HG03103 (cell line): Measurements from ENCODE around the gene IGF2R.

Experiments used
- ATAC-seq: cut with Tn5 transposase; IDR thresholded peaks from one replicate; pipeline ENCODE4 v1.9.1; 2021; ENCODE audit warnings: low read depth; ENCODE audit not compliant: unreplicated experiment

The IGF2R gene

GRCh38 chr6:160022101-160022500 lies 53.2 kb downstream of the IGF2R start:
- no peak for ATAC-seq

GRCh38 chr6:160022793-160023192 lies 53.9 kb downstream of the IGF2R start:
- no peak for ATAC-seq

- no peak for ATAC-seq
Observed at GRCh38 chr6:160024152-160024551, 55.3 kb downstream of the IGF2R start.

- no peak for ATAC-seq
Observed at GRCh38 chr6:160027076-160027475, 58.2 kb downstream of the IGF2R start.

- ATAC-seq: no peak
Observed at GRCh38 chr6:160027931-160028330, 59.0 kb downstream of the IGF2R start.

GRCh38 chr6:160028487-160029275 lies 59.8 kb downstream of the IGF2R start:
- ATAC-seq: no peak

GRCh38 chr6:160029525-160029924 lies 60.6 kb downstream of the IGF2R start:
- ATAC-seq: no peak

- ATAC-seq: no peak
Observed at GRCh38 chr6:160030103-160030502, 61.2 kb downstream of the IGF2R start.

GRCh38 chr6:160031442-160031841 lies 62.6 kb downstream of the IGF2R start:
- no peak for ATAC-seq

GRCh38 chr6:160031871-160032270 lies 63.0 kb downstream of the IGF2R start:
- no peak for ATAC-seq

- ATAC-seq: no peak
Observed at GRCh38 chr6:160032538-160032937, 63.7 kb downstream of the IGF2R start.

GRCh38 chr6:160034036-160034930 lies 65.4 kb downstream of the IGF2R start:
- no peak for ATAC-seq

GRCh38 chr6:160035241-160035640 lies 66.4 kb downstream of the IGF2R start:
- ATAC-seq: no peak

- no peak for ATAC-seq
Observed at GRCh38 chr6:160035693-160036330, 66.9 kb downstream of the IGF2R start.

- ATAC-seq: no peak
Observed at GRCh38 chr6:160036331-160036695, 67.4 kb downstream of the IGF2R start.

- ATAC-seq: no peak
Observed at GRCh38 chr6:160036790-160037206, 67.9 kb downstream of the IGF2R start.

GRCh38 chr6:160038479-160038878 lies 69.6 kb downstream of the IGF2R start:
- ATAC-seq: no peak

- no peak for ATAC-seq
Observed at GRCh38 chr6:160039441-160039840, 70.6 kb downstream of the IGF2R start.

GRCh38 chr6:160040055-160040454 lies 71.2 kb downstream of the IGF2R start:
- no peak for ATAC-seq

GRCh38 chr6:160040527-160041264 lies 71.8 kb downstream of the IGF2R start:
- no peak for ATAC-seq

GRCh38 chr6:160041608-160042007 lies 72.7 kb downstream of the IGF2R start:
- ATAC-seq: no peak
